SKM-1 treated with dmso at 0.1 percent for 144 hours (cell line): ENCODE results near the gene ZG16.
"Not testable (repeated sequence)": the region's sequence is repeated elsewhere in the genome, so short reads cannot be mapped to it uniquely, and the experiment has no call there.

Experiments used
- DNase-seq: peaks from one replicate; lab custom pipeline; 2025; ENCODE audit not compliant: unreplicated experiment; lab: John Stamatoyannopoulos, UW

ZG16 gene

DNA sequence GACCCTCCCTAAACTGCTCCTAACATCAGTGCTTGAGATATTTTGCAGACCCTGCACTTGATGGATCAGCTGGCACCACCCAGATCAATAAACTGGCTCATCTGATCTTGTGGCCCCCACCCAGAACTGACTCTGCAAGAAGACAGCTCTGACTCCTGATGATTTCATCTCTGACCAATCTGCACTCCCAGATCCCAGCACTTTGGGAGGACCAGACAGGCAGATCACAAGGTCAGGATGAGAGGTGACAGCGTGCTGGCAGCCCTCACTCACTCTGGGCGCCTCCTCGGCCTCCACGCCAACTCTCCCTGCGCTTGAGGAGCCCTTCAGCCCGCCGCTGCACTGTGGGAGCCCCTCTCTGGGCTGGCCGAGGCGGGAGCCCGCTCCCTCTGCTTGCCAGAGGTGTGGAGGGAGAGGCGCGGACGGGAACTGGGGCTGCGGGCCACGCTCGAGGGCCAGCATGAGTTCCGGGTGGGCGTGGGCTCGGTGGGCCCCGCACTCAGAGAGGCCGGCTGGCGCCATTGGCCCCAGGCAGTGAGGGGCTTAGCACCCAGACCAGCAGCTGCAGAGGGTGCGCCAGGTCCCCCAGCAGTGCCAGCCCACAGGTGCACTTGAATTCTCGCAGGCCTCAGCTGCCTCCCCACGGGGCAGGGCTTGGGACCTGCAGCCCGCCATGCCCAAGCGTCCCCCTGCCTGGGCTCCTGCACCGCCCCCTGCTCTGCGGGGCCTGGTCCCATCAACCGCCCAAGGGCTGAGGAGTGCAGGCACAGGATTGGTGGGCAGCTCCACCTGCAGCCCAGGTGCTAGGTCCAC is 29.9 kb upstream of the ZG16 start:
- no peak for DNase-seq

GRCh38 chr16:29748760-29749149 is 29.3 kb upstream of the ZG16 start:
- not testable (repeated sequence) for DNase-seq

- DNase-seq = no peak
Measured at GRCh38 chr16:29753516-29753915, 24.5 kb upstream of the ZG16 start.

- no peak for DNase-seq
Measured at GRCh38 chr16:29756654-29757053, 21.4 kb upstream of the ZG16 start.

DNA sequence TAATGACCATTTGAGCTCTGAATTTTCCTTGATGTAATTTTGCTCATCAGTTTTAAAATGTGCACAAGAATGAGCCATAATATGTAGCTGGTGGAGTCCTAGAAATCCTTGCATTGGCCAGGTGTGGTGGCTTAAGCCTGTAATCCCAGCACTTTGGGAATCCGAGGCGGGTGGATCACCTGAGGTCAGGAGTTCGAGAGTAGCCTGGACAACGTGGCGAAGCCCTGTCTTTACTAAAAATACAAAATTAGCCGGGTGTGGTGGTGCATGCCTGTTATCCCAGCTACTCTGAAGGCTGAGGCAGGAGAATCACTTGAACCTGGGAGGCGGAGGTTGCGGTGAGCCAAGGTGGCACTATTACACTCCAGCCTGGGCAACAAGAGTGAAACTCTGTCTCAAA is 21.0 kb upstream of the ZG16 start:
- DNase-seq = not testable (repeated sequence)

- no peak for DNase-seq
Measured at GRCh38 chr16:29757950-29758466, 20.0 kb upstream of the ZG16 start.

GRCh38 chr16:29760567-29761279 is 17.3 kb upstream of the ZG16 start:
- DNase-seq = no peak

GRCh38 chr16:29761280-29761651 is 16.8 kb upstream of the ZG16 start:
- DNase-seq = not testable (repeated sequence)

DNA sequence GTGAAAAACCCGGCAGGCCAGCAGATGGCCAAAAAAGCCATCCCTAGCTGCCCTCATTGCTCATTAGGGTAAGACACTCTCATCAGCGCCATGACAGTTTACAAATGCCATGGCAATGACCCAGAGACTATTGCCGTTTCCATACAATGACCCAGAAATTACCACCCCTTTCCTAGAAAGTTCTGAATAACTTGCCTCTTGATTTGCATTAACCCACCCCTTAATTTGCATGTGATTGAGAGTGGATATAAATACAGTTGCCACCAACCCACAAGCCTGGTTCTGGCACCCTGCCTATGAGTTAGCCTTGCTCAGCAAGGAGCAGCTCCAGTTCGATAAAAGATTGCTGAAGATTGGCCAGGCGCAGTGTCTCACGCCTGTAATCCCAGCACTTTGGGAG is 16.2 kb upstream of the ZG16 start:
- DNase-seq = no peak

DNA sequence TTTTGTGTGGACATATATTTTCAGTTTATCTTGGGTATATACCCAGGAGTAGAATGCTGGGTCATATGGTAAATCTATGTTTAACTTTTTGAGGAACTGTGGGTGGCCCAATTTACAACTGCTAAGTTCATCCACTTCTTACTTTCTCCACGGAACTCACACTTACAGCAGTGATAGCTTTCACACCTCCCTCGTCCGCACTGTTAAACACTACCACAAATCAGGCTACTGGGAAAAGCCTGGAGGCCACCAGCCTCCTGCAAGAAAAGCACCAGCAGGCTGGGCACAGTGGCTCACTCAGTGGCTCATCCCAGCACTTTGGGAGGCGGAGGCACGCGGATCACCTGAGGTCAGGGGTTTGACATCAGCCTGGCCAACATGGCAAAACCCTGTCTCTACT is 14.7 kb upstream of the ZG16 start:
- no peak for DNase-seq

DNA sequence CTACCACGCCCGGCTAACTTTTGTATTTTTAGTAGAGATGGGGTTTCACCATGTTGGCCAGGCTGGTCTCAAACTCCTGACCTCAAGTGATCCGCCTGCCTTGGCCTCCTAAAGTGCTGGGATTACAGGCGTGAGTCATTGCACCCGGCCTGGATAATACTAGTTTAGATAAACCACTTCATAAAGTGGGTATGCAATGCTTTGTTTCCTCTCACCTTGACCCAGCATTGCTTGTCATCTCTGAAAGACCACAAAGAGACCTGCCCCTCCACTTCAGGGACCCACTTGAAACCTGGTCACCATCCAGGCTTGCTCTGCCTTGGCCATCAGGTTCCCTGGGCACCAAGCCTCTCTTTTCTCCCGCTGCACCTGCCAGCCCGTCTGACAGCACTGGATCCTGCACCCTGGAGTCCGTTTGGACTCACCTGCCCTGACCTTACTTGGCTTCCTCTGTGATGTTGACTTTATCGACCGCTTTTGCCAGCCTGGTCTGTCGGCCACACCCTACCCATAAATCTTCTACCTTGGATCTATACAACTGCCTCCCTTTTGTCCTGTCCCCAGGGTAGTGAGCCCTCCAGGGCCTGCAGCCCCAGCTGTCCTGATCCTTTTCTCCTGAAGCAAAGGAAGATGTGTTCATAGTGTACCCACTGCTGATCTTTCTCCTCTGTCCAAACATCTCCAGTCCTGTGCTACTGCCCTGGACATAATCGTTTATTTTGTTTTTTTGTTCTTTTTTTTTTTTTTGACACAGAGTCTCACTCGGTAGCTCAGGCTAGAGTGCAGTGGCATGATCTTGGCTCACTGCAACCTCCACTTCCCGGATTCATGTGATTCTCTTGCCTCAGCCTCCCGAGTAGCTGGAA is 12.7 kb upstream of the ZG16 start:
- DNase-seq = no peak

- no peak for DNase-seq
Measured at GRCh38 chr16:29766571-29766970, 11.5 kb upstream of the ZG16 start.

GRCh38 chr16:29767062-29767461 is 11.0 kb upstream of the ZG16 start:
- DNase-seq = no peak

DNA sequence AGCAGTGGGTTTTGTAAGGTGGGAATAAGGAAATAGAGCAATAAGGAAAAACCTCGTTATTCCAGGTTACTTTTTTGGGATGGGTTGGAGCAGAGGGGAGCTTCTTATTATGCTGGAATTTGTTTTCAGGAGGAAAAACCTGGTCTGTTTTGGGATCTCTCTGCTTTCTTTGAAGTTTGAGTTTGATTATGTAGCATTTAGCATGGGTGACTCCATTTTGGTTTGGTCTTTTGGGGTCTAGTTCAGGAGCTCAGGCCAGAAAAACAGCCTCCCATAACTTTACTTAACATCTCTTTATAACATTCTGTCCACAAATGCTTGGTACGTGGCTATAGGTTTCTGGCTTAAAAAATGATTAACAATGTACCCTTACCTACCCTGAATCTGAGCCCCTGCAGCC is 8.5 kb upstream of the ZG16 start:
- no peak for DNase-seq

GRCh38 chr16:29770250-29770929 is 7.7 kb upstream of the ZG16 start:
- DNase-seq = no peak

GRCh38 chr16:29772330-29772729 is 5.7 kb upstream of the ZG16 start:
- not testable (repeated sequence) for DNase-seq

GRCh38 chr16:29774730-29775129 is 3.3 kb upstream of the ZG16 start:
- no peak for DNase-seq

DNA sequence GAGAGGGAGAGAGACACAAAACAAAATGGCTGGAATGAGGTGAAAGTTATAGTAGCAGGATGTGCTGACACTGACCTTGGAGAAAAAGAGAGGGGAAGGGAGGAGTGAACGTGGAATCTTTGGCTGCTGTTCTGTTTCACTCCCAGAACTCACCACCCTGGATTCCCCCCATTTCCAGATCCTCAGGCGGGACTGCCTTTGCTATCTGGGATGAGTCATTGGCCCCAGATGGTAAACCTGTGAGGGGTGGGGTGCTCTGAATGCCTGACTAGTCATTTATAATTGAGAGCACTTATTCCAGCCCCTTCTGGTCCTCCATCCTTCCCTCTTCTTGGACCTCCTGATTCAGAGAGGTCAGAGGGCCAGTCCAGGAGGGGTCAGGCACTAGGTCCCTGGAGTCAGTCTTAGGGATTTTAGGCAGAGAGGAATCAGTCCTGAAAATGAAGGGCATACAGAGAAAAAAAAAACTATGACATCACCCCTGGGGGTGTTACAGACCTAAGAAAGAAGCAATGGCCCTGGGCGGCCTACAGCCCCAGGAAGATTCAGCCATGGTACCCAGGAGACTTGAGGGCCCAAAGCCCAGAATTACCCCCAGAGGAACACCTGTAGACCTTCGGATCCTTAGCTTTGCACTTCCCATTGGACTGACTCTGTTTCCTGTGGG is 2.2 kb upstream of the ZG16 start:
- DNase-seq = no peak

DNA sequence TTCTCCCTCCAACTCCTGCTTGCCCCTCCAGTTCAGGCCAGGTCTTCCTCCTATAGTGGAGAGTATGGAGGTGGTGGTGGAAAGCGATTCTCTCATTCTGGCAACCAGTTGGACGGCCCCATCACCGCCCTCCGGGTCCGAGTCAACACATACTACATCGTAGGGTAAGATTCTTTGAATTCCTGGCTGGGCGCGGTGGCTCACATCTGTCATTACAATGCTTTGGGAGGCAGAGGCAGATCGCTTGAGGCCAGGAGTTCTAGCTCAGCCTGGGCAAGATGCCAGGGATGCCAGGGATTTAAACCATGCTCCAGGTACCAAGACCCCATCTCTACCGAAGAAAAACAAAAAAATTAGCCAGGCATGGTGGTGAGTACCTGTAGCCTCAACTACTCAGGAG is 1.4 kb downstream of the ZG16 start:
- no peak for DNase-seq
